Stimulated activated CD8-positive, alpha-beta memory T cell treated with anti-CD3 and anti-CD28 coated beads, Interleukin-4, amount 100 ng/mL, for 1 hour (primary cell): ENCODE measurements around the gene HOXC11.

Experiments
- DNase-seq, 2 donors: peaks; one replicate each; pipeline ENCODE4 v3.0.0-alpha.2; 2020; ENCODE audit warnings: low read depth in 2 of 2, low spot score in 1 of 2

The HOXC11 gene

DNA sequence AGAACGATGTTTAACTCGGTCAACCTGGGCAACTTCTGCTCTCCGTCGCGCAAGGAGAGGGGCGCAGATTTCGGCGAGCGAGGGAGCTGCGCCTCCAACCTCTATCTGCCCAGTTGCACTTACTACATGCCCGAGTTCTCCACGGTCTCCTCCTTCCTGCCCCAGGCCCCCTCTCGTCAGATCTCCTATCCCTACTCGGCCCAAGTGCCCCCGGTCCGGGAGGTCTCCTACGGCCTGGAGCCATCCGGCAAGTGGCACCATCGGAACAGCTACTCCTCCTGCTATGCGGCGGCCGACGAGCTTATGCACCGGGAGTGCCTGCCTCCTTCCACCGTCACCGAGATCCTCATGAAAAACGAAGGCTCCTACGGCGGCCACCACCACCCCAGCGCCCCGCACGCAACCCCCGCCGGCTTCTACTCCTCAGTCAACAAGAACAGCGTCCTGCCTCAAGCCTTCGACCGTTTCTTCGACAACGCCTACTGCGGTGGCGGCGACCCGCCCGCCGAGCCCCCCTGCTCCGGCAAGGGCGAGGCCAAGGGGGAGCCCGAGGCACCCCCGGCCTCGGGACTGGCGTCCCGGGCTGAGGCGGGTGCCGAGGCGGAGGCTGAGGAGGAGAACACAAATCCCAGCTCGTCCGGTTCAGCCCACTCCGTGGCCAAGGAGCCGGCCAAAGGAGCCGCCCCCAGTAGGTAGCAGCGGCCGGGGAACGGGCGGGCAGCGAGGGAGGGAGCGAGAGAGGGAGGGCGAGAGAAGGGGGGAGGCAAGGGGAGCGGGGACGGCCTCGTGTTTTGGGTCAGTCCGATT, 513 bp downstream of the HOXC11 start:
- no peak for DNase-seq

GRCh38 chr12:53974084-53975063, 1.4 kb downstream of the HOXC11 start, which contains the start of gene HOTAIR:
HOTAIR (minus strand) TSS chr12:53974954.
- DNase-seq: no peak

GRCh38 chr12:53975064-53975471, 2.1 kb downstream of the HOXC11 start:
- no peak for DNase-seq

DNA sequence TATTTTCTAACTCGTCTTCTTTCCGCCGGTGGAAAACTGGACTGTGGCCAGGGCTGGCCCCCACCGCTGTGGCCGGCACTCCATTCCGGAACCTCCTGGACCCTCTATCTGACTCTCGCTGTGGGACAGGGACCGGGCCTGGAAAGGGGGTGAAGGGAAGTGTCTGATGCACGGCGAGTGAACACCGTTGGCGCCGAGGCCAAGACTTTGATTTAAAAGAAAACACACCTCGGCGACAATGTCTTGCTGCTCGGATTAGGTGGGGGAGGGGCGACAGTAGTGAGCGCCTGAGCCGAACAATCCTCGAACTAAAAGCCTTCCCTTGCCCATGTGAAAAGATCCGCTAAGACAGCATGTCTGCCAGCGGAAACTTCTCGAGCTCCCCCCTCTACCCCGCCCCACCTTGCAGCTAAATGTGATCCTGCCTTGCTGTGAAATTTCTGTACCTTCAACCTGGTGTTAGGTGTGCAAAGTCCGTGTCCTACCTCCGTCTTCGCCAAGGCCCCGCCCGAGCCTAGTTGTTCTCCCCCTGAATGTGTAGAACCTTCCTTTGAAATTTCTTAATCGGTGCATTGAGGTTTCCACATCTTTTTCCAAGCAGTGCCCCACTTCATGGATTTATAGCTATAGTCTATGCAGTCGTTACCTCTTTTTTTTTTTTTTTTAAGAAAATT, 2.7 kb downstream of the HOXC11 start:
- no peak for DNase-seq

DNA sequence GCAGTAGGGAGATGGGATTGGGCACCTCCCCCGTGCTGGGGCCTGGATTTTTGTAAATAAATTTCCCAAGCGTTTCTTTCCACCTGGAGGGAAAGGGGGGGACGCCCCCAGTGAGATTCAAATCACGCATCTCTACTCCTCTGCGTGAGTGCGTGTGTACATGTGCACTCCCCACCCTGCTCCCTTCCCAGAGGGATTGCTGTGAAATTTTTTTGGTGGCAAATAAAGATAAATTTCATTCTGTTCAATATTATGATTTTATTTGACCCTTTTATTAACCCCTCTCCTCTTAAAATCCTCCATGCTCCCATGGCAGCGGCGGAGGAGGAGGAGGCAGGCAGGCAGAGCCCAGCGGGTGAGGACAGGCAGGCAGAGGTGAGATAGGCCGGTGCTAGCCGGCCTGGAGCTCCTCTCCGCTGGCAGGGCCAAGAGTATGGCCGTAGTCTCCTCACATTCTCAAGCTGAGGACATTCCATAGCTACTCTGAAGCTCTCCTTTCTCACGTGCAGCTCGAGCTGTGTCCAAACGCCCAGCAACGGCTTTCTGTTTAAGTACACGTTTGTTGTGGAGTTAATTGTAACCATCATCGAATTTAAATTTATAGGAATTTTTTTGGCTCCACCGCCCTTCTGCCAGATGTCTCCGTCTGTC, 3.4 kb downstream of the HOXC11 start:
- no peak for DNase-seq

DNA sequence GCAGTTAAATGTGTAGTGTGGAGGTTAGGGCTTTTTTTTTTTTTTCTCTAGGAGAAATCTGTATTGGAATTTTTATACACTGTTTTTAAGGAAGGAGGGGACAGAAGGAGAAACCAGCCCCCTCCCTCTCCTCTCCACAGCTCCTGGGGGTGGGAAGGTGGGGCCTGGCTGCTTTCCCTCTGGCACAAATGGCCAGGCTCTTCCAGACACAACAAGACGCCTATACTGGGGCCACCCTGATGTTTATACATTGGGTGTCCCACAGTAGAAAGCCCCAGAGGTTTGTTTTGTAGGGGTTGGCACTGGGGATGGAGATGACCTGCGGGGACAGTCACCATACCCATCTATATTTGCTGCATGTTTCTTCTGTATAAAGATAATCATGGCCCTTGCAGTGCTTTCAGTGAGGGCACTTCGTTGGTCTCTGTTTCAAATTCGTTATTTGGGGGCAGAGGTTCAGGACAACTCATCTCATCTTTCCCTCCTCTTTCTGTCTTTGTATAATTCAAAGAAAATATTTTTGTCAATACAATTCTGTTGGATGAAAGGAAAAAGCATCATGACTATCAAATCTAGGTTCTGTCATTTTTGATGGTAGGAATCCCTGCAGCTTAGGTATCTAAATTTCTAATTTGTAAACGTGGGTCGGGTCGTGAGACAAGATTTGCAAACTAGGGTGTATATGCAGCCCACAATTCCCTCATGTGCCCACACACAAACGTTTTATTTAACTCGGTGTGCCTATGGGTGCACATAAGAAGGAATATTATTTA, 4.1 kb downstream of the HOXC11 start:
- no peak for DNase-seq

- DNase-seq: no peak
These were observed 4.9 kb downstream of the HOXC11 start for GRCh38 chr12:53977596-53978445.

DNA sequence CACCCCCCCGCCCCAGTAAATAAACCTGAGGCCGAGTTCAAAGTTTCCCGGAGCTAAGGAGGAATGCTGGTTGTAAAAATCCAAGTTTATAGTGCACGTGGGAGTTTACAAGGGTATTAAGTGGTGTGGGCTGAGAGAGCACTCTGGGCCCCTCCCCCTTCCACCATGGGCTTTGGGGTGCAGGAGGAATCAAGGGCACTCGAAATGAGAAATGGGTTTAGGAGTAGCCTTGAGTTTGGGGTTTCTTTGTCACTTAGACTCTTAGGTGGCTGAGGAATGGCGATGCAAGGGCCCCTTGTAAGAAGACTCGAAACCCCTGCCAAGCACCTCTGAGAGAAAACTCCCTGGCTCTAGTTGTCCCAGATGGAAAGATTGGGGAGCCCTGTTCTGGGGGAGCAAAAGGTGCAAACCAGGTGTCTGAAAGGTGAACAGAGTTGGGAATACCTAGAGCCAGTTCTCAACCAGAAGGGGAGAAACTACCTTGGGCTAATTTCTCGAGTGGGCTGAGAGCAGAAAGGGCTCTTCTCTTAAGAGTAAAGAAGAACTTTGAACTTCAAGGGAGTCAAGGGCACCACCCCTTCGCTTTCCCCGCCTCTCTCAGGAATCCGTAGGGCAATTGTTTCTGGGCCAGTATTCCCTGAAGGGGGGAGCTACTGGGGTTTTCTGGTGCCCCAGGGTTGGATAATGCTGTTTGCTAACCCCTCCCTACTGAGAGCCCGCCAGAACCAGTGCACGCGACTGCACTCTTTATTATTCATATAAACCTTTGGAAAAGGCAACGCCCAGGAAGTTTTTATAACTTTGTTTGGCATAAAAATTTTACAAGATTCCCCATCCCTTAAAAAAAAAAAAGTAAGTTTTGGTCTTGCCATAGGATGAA, 5.8 kb downstream of the HOXC11 start:
- no peak for DNase-seq

DNA sequence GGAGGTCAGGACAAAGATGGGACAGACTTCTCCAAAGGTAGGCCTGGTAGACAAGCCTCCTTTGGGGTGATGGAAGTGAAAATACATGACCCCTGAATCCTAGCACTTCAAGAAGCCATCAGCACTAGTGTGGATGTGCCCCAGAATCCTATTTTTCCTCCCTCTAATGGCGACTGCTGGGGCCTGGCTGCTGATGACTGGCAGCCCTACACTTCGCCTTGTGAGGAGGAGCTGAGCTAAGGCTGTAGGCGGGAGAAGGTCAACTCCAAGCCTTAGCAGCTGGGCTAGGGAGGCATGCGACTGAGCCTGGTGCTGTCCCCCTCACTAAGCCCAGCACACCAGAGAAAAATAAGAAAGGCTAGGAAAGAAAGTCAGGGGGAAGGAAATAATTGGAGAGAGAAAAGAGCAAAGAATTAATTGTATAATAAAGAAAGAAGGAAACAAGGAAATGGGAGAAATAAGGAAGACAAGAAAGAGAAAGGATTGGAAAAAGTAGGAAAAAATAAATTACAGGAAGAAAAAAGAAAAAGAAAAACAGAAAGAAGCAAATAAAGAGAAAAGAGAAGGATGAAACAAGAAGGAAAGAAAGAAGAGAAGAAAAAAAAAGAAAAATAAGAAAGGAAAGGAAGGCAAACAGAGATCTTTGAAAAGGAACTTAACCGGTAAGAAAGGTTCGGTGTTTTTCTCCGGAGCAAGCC, 7.3 kb downstream of the HOXC11 start:
- DNase-seq: no peak

- no peak for DNase-seq
These were observed 8.0 kb downstream of the HOXC11 start for GRCh38 chr12:53980802-53981496.

- no peak for DNase-seq
These were observed 9.0 kb downstream of the HOXC11 start for GRCh38 chr12:53981634-53982565.

DNA sequence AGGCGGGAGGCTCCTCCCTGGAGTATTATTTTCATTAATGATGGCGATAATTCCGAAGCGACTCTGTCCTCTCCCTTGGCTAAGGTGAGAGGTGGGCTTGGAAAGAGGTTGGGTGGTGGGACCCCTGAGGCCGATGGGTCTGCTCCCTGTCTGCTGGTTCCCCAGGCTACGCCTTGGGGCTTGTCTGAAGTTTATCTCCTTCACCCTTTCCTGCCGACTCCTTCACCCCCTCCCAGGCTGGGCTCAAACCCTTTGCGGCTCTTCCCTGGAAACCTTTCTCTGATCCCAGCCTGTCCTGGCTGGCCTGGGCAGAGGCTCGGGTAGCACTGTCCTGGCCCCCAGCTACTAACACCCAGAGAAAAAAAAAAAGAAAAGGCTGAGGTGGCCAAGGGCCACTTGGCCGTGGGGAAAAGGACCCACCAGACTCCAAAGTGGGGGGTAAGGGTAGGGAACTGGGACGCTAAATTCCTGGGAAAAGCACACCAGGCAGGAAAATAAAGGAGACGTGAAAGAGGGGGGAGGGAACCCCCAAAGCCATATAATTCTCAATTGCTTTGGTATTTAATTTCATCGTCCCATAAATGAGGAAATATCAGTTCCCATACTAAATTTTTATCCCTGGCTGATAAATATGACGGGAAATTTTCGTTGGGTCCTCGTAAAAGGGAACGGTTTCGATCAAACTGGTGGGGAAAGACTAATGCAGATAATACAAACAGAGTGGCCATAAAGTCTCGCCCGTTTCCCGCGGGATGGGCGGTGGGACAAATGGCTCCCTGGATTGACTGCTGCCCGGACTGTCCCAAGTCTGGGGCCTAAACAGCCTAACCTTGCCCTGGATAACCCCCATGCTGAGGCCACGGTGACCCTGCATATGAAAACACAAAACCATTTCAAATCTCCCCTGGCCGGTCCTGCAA, 10.0 kb downstream of the HOXC11 start:
- DNase-seq: no peak

DNA sequence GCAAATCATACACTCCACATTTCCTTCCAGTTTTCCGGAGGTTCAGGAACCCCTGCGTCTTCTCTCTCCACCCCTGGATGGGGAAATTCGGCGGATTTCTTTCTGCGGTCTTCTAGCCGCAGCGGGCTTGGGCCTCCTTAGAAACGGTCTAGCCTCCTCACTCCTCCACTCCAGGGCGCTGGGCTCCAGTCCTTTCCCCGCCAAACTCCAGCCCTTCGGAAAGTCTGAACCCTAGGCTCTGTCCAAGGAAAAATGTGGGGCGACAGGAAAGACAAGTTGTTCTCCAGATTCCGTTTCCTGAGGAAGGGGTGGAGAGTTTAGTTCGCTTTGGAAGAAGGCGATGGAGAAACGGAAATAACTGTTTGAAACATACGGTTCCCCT, 10.6 kb downstream of the HOXC11 start:
- DNase-seq: no peak

DNA sequence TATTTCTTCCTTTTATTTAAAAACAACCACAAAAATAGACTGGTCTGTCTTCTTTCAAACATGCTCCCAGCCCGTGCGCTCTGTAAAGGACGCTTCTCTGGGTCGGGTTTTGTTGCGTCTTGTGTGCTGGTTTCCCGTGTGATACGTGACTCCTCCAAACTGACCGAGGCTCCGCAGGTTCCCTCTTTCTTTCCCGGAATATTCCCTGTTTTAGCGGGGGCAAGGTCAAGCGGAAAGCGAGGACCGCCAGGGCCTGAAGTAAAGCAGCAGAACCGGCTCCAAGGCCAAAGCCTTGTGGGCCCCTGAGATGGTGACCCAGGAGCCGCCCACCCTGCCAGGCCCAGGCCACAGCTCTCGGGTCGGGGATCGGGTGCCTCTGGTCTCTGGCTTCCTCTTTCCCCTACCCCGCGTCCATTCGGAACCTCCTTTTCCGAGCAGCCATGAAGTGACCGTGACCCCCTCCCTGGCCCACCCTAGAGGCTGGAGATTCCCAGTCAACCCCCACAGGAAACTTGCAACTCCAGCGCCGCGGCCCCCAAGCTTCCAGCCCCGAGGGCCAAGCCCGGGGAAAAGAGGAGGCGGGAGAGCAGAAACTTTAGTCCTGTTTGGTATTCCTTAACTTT, 11.1 kb downstream of the HOXC11 start:
- no peak for DNase-seq
